Activated CD4-positive, alpha-beta T cell treated with anti-CD3 and anti-CD28 coated beads, Interleukin-2, amount 50 U/mL, for 4 hours (primary cell): ENCODE measurements around the gene FUCA2.
A peak's percentile ranks its signal among the peaks of the same experiment; 100 is the strongest.
"Not testable (repeated sequence)": the region's sequence is repeated elsewhere in the genome, so short reads cannot be mapped to it uniquely, and the experiment has no call there.

Experiments
- DNase-seq, 2 experiments: peaks; one replicate each; pipeline ENCODE4 v3.0.0-alpha.2; 2020

The FUCA2 gene

DNA sequence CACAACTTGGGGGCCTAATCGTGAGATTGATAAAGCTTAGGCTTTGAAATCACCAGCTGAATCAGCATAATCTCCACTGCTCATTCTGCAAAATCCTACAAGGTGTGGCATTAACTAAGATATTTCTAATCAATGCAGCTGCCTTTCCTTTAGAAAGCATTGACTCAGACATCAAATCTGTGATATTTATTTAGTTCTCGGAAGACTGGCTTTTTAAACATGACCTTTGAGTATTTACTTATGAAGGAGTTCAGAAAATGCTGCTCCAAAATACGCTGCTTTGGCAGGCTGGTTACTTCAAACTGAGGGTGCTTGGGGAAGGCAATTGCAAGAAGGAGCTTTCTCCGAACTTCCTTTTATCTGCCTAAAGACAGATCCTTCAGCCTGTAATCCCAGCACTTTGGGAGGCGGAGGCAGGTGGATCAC is 23.7 kb upstream of the FUCA2 start:
- no peak for DNase-seq

DNA sequence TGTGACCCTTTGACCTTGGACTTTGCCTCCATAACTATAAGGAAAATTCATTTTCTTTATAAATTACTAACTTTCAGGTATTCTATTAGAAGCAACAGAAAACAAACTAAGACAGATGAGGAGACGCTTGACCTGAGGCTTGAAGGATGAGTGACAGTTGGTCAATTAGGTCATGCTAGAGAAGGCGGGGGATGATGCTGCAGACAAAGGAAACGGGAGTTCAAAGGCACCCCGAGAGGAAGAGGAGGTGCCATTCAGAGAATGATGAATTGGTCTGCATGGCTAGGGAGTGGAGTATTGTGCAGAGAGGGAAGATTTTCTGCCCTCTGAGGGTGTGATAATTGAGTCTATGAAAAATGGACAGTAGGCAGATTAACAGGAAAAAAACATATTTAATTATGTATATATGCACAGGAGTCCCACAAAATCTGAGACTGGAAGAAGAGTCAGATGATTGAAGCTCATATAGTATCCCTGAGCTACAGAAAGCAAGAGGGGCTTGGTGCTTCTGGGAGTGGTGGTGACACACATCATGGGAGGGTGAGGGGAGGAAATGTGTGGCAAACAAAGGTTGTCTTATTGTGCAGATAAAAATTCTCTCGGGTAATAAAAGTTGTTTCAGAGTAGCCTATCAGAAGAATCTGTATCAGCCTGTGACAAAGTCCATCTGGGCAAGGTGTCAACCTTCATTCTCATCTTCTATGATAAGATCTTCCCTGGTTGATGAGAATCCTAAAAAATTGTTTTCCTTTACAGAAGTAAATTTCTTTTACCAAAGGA is 20.4 kb upstream of the FUCA2 start:
- DNase-seq: no peak

DNA sequence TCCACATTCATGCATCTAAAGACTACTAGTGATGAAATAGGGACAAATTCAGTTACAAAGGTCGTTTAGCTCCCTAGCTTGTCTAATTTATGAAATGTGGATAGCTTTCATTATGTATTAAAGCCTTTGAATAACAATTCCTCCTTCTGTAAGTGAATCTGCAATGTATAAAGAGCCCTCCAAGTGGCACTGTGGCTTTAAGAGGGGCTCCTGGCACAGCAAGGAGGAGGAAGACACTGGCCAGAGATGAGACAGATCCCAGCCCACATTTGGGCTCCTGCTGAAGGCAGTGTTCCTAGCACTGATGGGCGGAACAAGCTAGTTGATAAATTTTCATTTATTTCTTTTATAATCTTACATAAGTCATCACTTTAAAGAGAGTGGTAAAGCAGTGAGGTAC is 17.6 kb upstream of the FUCA2 start:
- no peak for DNase-seq

DNA sequence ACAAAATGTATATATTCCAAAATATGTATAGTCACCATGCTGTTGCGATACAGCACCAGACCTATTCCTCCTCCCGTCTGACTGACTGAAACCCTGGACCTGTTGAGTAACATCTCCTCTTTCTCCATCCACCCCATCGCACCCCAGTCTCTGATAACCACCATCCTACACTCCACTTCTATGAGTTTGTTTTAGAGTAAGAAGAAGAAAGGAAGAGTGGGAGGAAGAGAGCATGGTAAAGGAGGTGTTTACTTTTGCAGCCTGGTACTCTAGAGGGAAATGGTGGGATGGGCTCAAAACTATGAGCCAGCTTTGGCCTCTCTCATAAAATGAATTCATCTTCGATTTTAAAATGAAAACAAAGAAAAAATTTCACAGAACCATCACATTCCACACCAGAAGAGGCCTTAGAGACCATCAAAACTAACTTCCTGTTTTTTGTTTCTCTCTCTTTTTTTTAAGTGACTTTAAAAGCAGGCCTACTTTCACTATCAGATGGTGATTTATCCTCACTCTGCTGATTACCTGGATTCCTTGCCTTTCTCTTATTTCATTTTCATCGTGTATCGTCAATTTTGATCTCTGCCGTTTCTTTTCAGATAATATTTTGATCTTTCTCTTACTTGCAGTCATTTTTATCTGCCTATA is 16.8 kb upstream of the FUCA2 start:
- DNase-seq: no peak

DNA sequence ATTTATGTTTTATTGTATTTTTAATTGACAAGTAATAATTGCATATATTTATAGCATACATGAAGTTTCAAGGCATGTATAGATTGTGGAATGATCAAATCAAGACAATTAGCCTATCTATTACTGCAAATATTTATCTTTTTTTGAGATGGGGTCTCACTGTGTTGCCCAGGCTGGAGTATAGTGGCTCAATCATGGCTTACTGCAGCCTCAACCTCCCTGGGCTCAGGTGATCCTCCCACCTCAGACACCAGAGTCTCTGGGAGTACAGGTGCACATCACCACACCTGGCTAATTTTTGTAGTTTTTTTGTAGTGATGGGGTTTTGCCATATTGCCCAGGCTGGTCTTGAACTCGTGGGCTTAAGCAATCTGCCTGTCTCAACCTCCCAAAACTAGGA is 16.2 kb upstream of the FUCA2 start:
- no peak for DNase-seq

DNA sequence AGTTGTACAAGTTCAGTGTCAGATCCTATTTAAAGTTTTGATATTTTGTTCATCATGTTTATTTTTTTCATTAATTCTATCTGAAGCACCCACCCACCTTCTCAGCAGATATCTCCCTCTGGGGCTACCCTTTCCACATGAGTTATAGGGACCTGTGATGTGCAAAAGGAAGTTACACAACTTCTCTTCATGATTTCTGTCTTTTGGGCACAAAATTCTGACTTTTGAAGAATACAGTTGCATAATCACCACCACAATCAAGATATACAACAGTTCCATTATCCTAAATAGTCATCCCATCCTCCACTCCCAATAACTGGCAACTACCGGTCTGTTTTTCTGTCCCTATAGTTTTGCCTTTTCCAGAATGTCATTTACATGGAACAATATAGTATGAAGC is 13.8 kb upstream of the FUCA2 start:
- no peak for DNase-seq

DNA sequence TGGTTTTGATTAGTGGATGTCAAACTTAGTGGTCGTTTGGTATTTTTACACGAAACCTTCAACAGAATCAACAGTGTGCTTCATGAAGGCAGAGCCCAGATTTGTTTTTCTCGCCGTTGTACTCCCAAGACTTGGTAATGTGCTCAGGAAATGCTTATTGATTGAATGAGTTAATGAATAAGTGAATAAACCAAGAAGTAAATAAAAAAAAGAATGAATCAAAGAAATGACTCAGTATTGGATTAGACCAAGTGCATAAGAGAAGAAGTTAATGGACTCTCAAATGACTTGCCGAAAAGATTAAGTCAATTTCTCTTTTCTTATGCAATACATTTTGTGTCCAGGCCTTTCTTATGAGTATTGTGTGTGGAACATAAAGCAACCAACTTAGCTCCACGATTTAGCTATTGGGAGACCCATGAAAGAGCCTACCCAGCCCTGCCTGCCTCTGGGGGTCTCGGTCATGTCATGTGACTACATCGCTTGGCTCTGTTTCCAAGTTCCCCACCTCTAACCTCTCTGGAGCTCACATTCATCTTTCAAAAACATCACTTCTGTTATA is 10.6 kb upstream of the FUCA2 start:
- no peak for DNase-seq

DNA sequence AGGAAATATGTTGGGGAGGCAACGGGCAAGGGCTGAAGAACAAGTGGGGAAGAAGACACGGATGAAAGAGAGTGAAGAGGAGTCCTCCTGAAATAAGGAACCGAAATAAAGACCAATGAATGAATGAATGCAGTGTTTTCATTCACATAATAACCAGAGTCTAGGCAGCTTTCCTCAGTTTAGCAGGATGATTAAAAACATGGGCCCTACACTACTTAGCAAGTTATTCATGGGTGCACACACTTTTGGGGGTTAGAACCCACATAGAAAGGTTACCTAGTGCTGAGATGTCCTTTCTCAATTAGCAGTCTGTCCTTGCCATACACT is 5.9 kb upstream of the FUCA2 start:
- no peak for DNase-seq

DNA sequence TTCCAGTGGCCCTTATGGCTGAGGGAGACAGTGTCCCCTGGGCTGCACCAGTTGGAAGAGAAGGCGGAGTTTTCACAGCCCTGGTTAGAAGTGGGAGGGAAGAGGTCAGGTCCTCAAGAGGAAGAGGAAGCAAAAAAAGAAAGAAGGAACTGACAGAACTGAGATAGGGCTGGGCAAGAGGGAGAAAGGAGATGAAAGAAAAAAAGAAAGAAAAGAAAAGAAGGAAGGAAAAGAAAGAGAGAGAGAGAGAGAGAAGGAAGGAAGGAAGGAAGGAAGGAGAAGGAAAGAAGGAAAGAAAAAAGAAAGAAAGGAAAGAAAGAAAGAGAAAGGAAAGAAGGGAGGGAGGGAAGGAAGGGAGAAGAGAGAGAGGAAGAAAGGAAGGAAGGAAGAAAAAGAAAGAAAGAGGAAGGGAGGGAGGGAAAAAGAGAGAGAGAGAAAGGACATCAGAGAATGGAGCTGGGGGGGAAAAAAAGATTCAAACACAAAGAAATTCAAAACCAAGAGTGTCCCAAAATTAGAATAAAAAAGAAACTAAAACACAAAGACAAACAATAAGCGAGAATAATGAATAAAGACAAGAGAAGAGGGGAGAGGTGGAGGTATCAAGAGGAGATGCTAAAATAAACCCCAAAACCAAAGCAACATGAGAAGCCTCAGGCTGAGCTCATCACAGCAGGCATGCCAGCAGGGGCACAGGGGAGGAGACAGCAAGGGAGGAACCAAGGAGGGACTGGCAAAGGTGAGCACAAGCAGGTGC is 5.3 kb upstream of the FUCA2 start:
- DNase-seq: no peak

DNA sequence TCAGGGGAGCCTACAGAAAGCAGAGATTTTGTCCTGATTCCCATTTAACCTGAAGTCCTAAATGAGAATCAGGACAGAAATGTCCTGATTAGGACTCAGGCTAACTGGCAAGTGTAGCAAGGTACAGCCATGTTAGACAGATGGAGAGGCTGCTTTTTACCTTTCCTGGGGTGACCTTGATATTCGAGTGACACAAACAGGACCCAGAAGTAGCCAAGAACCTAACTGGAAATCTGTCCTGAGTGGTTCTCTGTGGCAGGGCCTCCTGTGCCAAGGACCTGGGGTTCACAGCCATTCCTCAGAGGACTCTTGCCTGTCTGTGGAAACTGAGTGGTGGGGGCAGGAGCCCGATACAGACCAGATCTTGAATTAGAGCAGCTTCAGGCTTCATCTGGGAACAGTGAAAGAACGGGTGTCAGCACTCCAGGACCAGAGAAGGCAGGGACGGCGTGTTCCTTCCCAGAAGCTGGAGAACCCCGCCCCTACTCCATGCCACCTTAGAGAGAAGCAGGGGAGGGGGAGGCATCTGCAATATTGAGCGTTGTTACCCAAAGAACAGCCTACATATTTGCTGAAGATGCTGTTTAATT is 4.3 kb upstream of the FUCA2 start:
- no peak for DNase-seq

DNA sequence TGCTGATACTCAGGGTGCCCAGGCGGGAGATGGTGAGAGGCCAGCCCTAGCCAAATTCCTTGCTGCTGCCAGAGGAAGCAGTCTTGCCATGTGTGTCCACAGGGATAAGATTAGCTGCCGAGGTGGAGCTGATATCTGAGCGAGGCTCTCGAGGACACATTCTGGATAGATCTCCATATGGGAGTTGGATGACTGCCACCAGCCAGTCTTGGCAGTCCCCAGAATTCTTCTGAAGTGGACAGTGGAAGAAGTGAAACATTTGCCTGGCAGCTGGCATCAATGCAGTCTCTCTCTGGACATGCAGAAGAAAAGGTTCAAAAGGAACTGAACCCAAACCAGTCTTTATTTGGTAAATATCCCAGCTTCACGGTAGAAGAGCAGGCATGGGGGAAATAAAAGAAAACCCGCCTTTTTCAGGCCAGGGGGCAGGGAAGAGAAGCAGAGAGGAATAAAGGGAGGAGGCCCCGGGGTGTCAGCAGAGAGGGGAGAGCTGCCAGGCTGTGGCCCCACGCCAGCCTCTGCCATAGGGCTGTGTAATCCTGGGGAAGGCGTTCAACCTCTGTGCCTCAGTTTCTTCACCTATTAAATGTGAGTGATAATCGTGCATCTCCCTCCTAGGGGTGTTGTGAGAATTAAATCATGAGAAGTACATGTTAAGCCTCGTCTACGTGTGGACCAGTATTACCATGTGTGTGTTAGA is 3.7 kb upstream of the FUCA2 start:
- DNase-seq: no peak

DNA sequence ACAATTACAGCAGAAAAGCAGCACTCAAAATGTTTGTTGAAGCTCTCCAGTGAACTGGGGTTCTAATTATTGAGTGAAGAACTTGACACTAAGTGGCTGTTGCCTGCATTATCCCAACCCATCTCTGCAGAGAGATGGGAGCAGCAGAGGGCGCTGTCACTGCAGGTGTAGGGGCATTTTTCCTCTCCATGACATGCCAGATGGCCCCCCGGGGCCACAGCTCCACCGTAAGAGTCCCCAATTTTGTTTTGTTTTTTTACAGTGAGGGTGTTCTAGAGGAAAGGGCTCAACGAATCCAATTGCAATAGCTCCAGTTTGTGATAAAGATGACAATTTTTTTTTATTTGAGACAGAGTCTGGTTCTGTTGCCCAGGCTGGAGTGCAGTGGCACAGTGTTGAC is 1.9 kb upstream of the FUCA2 start:
- DNase-seq: peak; percentile 39 to 43

DNA sequence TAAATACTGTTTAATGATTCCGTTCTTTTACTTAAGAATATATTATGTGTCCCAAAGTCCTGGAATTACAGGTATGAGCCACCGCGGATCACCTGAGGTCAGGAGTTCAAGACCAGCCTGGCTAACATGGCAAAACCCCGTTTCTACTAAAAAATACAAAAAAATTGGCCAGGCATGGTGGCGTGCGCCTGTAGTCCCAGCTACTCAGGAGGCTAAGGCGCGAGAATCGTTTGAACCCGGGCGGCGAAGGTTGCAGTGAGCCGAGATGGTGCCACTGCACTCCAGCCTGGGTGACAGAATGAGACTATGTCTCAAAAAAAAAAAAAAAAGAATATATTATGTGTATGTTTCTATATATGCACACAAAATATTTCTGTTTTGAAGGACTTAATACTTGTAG is 1.2 kb downstream of the FUCA2 start:
- not testable (repeated sequence) for DNase-seq

DNA sequence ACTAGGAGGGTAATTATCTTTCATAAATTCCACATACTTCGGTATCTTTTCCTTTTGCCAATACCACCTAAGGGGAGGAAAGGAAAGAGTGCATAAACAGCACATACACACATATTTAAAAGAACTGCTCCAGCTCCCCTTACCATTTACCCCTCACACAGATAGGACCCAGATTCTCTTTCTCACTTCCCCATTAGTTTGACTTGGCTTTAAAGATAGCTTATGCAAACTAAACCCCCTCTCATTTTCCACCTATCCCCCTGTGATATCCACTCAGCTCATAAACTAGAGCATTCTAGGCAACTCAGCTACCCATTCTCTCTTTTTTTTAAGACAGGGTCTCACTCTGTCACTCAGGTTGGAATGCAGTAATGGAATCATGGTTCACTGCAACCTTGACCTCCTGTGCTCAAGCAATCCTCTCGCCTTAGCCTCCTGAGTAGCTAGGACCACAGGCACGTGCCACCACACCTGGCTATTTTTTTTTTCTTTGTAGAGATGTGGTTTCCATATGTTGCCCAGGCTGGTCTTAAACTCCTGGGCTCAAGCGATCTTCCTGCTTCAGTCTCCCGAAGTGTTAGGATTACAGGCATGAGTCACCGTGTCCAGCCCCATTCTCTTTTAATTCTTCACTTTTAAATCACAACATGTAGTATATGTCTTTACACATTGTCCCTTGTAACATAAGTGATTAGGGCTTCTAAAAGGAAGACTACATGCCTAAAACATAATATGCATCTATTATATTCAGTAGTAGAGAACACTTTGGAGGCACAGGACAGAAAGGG is 4.0 kb downstream of the FUCA2 start:
- no peak for DNase-seq

DNA sequence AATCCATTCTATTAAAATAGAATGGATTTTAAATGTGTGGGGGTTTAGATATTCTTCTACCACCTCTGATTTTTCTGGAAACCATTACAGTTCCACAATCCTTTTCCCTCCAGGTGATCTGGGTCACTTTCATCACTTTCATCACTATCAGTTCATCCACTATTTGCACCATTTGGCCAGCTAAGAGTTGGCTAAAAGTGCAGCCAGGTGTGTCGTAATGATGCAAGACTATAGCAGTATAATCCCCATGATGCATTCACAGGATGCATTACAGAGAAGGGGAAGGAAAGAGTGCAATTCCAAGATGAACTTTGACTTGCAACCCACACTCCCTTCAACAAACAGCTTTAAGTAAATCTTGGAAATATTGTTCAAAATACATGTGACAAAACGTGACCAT is 4.9 kb downstream of the FUCA2 start:
- no peak for DNase-seq

DNA sequence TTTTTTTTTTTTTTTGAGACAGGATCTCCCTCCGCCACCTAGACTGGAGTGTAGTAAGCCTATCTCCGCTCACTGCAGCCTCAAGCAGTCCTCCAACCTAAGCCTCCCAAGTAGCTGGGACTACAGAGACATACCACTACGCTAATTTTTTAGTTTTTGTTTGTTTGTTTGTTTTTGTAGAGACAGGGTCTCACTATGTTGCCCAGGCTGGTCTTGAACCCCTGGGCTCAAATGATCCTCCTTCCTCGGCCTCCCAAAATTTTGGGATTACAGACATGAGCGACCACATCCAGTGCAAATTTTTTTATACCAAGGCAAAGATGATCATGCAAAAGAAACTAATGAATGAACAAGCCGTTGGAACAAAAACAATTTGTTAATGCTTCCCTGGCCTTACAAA is 5.3 kb downstream of the FUCA2 start:
- no peak for DNase-seq

DNA sequence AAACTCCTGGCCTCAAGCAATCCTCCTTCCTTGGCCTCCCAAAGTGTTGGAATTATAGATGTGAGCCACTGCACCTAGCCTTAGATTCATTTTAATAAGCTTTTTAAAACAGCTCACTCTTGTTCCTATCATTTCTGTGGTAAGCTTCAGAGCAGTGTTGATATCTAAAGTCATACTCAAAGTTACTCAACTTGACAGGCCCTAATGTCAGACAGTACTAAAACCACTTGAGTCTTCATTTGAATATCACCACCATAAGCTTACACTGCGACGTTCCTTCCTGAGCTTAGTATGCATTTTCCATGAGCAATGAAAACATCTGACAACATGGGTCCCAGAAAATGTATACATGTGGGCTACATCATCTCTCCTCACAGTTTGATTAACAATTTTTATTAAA is 6.0 kb downstream of the FUCA2 start:
- DNase-seq: no peak

DNA sequence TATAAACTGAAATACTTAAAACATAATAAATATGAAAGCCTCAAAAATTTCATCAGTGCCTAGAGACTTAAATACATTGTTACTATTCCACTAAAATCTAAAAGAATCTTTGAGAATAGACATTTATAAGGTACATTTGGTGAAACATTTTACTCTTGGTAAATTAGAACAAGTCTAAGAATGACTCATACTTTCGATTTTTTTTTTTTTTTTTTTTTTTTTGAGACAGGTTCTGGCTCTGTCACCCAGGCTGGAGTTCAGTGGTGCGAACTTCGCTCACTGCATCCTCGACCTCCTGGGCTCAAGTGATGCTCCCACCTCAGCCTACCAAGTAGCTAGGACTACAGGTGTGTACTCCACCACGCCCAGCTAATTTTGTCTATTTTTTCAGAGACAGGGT is 6.4 kb downstream of the FUCA2 start:
- no peak for DNase-seq

DNA sequence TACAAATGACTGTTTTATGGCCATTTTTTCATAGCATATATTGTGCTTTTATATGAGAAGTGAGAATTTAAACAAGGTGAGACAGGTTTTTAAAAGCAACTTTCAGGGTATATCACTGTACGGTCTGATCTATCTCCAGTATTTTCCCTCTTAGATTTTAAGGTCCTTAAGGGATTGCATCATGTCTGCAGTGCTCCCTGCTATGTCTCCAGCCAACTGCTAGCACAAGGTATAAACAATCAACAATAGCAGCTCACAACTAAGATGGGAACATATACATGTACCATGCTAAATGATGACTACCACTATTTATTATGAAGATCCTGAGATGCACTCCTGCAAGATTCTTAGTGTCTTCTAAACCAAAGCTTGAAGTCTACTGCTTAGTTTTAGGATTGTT is 7.2 kb downstream of the FUCA2 start:
- no peak for DNase-seq

DNA sequence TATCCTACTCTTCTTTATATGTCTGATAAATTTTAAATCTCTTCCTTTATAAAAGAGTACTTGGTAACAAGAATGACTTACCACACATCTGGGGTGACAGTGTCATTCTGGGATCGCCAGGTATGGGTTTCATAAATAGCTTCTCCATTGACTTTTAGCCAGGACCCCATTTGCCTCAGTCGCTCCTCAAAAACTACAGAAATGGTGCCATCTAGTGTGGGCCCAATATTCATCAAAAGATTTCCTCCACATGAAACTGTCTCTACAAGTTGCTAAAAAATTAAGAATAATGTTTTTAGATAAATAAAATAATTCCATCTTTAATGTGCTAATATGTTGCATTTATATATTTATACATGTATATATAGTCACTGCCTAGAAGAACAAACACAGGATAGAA is 9.7 kb downstream of the FUCA2 start:
- no peak for DNase-seq

DNA sequence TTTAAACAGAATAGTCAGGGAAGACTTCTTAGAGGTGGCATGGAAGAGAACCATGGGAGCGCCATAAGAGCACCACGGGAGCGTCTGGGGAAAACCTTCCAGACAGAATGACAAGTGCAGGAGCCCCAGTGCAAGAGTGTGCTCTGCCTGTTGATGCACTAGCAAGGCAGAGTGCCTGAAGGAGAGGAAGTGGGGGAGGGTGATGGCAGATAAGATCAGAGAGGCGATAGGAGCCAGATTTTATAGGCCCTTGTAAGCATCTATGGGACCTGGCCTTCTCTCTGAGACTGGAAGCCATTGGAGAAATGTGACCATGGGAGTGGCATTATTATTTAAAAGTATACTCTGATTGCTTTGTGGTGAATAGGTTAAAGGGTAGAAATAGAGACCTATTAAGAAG is 13.1 kb downstream of the FUCA2 start:
- DNase-seq: no peak

DNA sequence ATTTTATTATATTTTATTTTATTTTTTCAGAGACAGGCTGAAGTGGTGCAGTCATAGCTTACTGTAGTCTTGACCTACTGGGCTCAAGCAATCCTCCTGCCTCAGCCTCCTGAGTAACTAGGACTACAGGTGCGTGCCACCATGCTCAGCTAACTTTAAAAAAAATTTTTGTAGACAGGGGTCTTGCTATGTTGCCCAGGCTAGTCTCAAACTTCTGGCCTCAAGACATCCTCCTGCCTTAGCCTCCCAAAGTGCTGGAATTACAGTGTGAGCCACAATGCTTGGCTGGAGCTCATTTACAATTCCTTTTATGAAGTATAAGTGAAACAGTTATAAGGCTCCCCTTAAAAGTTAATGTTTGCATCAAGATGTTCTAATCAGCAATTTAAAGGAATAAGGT is 14.5 kb downstream of the FUCA2 start:
- no peak for DNase-seq
